NCI-H2107 (cell line): ENCODE measurements around the gene FOXD4L4.
"Not testable (repeated sequence)": the region's sequence is repeated elsewhere in the genome, so short reads cannot be mapped to it uniquely, and the experiment has no call there.

Experiments
- DNase-seq: peaks from one replicate; lab custom pipeline; 2025; lab: John Stamatoyannopoulos, UW

The FOXD4L4 gene

GRCh38 chr9:65737096-65737564, at the start of gene FOXD4L4:
Gene FOXD4L4 (plus strand): TSS chr9:65737146. CDS start chr9:65737146, 0 bp downstream.
- DNase-seq, result not testable (repeated sequence)

DNA sequence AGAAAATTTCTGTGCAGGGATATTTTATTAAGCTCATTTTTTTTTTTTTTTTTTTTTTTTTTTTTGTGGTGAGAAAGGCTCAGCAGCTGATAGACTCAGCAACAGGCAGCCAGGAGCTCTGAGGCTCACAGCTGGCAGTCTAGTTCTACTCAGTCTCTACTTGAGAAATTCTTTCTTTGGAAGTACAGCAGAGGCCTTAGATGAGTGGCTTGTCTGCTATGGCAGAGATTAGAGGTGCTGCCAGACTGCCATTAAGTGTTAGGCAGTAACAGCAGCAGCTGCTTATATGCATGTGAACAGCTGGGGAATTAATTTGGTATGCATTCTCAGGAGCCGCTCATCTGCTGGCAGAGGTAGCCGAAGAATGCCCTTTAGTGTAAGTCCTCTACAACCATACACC, 33.4 kb upstream of the FOXD4L4 start:
- not testable (repeated sequence) for DNase-seq

GRCh38 chr9:65714445-65714844, 22.5 kb upstream of the FOXD4L4 start:
- not testable (repeated sequence) for DNase-seq

DNA sequence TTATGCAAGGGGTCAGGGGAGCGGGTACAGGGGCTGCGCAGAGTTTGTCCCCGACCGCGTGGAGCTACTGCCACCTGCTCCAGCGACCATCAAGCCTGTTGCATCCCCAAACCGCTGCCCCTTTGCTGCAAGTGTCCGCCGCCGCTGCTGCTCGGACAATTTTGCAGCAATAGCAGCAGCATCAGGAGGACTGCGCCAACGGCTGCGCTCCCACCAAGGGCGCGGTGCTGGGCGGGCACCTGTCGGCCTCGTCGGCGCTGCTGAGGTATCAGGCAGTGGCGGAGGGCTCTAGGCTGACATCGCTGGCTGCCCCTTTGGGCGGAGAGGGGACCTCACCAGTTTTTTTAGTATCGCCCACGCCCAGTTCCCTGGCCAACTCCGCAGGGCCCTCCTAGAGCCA, 1.2 kb downstream of the FOXD4L4 start:
- not testable (repeated sequence) for DNase-seq
